Stimulated activated CD8-positive, alpha-beta memory T cell treated with anti-CD3 and anti-CD28 coated beads, Interleukin-7, amount 100 ng/mL, for 24 hours (primary cell): Measurements from ENCODE around the gene OR6C68.
"Not testable (repeated sequence)": the region's sequence is repeated elsewhere in the genome, so short reads cannot be mapped to it uniquely, and the experiment has no call there.

Source experiments
- DNase-seq: peaks from one replicate; pipeline ENCODE4 v3.0.0-alpha.2; 2020; ENCODE audit warnings: low read depth

The OR6C68 gene

DNA sequence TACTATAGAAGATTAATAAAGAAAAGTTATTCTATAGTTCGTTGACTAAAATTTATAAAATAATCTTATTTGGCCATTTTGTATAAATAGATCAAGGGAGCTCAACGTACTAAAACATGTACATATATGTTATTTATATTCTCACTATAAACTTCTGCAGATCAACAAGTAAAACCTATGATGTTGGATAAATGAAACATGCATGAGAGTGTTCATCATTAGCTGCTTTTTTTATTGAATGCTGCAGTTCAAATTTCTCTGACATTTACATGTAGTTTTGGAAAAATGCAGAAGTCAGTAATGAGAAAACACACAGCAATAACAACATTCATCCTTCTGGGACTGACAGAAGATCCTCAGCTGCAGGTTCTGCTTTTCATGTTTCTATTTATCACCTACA, at the start of gene OR6C68:
Gene OR6C68, plus strand, starts transcription at position 301 of the 400 bp plus-strand sequence. Its CDS starts 0 bp downstream, at position 301.
- no peak for DNase-seq

DNA sequence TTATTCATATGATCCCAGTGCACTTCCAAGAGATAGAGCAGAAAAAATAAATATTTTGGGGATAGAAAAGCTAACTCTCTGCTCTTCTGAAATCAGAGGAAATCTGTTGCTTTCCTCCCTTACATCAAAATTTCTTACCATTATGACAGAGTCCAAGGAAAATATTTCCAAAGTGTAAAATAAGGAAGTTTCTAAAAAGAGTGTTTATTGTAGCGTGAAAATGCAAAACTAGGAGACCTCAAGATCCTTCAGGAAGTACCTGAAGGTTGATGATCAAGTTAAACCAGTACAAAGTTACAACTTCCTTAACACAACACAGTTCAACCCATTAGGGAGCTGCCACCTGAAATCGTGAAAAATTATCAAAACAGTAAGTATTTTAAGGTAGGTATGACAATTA, 48.4 kb upstream of the OR6C68 start, which contains the start of gene OR6C2:
Gene OR6C2, plus strand, starts transcription at position 301 of the 400 bp plus-strand sequence. CDS start 8,138 bp downstream, outside the sequence.
- no peak for DNase-seq

DNA sequence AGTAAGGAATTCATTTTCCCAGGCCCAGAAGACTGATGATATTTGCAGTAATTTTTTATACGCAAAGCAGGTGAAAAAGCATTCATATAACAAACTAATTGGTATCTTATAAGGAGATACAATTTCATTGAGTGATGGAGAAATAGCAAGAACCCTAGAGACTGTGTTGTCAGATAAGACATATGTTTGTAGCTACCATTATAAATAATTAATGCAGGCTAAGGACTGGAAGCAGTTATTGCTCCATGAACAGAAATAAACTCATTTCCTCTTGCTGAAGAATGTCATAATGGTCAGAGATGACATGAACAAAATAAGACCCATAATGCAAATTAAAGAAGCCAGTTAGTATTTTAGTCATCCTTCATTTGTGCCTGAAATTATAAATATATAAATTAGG, 46.8 kb upstream of the OR6C68 start:
- DNase-seq: no peak

DNA sequence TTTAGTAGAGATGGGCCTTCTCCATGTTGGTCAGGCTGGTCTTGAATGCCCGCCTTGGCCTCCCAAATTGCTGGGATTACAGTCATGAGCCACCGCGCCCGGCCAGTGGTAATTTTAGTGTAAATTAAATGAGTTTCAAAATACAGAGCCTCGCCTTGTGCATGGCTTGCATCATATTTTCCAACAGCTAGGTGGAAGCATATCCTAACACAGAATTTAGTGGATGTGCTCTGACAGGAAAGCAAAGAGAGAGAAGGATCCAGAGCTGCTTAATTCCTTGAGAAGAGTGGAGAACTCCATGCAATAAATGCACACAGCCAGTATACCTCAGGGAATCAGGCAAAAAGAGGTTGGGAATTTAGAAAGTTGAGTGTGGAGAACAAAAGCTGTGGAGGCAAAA, 45.9 kb upstream of the OR6C68 start:
- no peak for DNase-seq

DNA sequence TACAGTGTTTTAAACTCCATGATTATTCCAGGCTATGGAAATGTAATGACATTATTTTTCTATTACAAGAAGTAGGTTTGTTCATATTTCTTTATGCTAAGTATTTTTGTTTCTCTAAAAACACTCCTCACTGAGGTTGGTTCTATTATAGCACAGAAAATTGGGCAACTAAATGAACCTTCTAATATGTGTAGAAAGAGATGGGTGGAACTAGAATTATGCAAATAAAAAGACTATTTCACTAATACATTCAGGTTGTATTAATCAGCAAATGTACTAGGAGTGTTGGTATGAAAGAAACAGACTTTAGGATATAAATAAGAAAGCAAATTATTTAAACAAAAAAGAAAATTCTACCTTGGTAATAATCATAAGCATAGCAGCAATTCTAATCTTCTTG, 43.4 kb upstream of the OR6C68 start:
- no peak for DNase-seq

DNA sequence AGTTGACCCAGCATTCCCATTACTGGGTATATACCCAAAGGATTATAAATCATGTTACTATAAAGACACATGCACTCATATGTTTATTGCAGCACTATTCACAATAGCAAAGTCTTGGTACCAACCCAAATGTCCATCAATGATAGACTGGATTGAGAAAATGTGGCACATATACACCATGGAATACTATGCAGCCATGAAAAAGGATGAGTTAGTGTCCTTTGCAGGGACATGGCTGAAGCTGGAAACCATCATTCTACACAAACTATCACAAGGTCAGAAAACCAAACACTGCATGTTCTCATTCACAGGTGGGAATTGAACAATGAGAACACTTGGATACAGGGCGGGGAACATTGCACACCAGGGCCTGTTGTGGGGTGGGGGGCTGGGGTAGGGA, 27.3 kb upstream of the OR6C68 start:
- not testable (repeated sequence) for DNase-seq

DNA sequence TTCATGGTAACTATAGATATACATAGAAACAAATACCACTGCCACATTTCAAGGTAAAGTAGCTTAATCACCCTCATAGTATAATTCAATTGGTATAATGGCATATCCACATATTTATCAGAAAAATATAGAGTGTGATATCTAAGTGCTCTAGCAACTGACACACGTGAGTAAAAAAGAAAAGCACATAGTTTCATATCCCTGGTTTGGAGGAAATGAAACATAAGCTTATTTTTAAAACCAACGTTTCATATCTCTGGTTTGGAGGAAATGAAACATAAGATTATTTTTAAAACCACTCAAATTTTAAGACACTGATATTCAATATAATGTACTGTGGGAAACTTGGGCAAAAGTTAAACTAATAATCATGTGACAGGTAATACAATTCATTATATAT, 24.3 kb upstream of the OR6C68 start:
- DNase-seq: no peak

DNA sequence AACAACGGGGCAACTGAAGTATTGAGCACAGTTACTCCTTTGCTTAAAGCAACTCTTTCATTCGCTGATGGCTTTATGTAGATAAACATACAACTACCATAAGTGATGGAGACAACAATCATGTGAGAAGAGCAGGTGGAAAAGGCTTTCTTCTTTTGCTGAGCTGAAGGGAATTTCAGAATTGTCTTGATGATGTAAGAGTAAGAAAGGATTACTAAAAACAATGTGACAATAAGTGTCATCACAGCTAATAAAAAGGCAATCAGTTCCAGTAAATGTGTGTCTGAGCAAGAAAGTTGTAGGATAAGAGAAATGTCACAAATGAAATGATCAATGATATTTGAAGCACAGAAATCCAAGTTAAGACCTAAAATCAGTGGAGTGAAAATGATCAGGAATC, 22.9 kb upstream of the OR6C68 start:
- DNase-seq: no peak

DNA sequence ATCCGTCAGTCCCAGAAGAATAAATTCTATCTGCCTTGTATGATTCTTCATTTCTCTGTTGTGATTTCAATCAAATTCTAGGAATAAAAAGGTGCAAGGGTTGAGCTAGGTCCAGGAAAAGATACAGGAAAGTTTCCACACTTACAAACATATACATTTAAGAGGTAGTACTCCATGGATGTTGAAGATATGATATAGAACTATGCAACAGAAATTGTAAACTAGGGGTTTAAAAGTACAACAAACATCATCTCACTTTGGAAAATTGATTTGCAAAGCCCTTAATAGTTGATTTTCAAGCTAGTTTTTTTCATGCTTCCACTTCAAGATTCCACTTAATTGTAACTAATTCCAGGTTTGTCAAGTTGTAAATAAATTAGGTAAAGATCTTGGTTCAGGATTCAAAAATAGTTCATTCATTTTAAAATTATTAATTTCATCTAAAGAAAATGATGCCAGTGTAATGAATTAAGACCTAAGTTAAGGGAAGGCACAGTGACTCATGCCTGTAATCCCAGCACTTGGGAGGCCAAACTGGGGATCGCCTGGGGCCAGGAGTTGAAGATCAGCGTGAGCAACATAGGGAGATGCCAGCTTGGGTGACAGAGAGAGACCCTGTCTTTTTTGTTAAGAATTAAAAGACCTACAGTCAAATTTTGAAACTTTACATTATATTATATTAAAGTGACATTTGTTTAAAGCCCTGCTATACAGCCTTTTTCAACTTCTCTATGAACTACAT, 21.9 kb upstream of the OR6C68 start, which contains the start of gene OR6C70:
Gene OR6C70, minus strand, starts transcription at position 51 of the 742 bp plus-strand sequence. Its CDS starts 0 bp downstream, at position 51.
- DNase-seq: no peak

DNA sequence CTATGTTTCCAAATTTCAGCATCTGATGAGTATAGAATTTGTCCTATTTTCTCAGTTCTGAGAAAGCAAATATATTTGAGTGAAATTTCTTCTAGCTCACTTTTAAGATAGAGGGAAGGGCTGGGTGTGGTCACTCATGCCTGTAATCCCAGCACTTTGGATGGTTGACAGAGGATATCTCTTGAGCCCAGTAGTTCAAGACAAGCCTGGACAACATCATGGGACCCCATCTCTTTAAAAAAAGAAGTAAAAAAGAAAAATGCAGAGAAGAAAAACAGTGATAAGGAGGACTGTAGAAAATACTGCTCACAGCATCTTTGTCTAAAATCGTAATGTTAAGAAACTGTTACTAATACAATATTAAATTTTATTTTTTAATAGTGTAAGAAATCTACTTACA, 19.9 kb upstream of the OR6C68 start:
- DNase-seq: no peak

DNA sequence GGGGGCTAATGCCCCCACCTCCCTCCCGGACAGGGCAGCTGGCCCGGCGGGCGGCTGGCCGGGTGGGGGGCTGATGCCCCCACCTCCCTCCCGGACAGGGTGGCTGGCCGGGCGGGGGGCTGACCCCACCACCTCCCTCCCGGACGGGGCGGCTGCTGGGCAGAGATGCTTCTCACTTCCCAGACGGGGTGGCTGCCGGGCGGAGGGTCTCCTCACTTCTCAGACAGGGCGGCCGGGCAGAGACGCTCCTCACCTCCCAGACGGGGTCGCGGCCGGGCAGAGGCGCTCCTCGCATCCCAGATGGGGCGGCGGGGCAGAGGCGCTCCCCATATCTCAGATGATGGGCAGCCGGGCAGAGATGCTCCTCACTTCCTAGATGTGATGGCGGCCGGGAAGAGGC, 13.0 kb upstream of the OR6C68 start:
- not testable (repeated sequence) for DNase-seq

DNA sequence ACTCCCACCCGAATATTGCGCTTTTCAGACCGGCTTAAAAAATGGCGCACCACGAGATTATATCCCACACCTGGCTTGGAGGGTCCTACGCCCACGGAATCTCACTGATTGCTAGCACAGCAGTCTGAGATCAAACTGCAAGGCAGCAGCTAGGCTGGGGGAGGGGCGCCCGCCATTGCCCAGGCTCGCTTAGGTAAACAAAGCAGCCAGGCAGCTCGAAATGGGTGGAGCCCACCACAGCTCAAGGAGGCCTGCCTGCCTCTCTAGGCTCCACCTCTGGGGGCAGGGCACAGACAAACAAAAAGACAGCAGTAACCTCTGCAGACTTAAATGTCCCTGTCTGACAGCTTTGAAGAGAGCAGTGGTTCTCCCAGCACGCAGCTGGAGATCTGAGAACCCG, 7.9 kb upstream of the OR6C68 start:
- DNase-seq: not testable (repeated sequence)

DNA sequence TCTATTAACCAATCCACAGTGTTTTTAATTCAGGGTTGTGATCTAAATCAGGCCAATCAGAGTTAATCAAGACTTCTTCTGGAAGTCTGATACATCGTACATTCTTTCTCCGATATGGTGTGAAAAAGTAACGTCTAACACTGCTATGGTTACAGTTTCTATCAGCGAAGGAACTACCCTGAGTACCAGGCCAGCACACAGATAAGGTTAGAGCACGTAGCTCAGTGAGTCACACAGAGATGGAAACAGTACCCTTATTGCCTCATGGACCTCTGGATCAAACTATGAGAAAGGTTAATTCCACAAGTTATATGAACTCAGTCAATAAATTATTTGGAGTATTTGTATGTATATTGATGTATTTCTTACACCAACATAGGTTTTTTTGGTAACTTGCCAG, 3.3 kb downstream of the OR6C68 start:
- no peak for DNase-seq

DNA sequence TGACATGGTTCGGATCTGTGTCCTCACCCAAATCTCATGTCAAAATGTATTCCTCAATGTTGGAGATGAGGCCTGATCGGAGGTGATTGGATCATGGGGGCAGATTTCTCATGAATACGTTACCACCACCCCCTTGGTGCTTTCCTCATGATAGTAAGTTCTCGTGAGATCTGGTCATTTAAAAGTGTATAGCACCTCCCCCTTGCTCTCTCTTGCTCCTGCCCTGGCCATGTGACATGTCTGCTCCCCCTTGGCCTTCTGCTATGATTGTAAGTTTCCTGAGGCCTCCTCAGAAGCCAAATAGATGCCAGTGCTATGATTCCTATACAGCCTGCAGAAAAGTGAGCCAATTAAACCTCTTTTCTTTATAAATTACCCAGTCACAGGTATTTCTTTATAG, 7.1 kb downstream of the OR6C68 start:
- DNase-seq: no peak

DNA sequence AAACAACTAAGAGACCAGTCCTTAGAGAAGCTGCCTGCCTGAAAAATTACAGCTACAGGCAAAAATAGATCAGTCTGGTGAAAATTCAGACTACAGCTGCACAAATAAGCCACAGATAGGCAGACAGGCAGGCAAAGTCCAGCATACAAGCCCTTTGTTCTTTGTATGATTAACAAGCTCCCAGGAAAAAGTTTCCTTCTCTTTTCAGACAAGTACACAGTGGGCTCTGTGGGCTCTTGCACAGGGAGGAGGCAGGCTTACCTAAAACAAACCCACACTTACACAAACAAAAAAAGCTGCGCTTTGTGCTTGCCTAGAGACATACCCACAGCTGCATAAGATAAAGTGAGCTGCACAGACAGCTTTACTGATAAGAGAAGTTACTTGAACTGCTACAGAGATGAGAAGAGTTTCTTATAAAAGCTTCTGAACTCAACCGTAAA, 7.7 kb downstream of the OR6C68 start:
- no peak for DNase-seq

DNA sequence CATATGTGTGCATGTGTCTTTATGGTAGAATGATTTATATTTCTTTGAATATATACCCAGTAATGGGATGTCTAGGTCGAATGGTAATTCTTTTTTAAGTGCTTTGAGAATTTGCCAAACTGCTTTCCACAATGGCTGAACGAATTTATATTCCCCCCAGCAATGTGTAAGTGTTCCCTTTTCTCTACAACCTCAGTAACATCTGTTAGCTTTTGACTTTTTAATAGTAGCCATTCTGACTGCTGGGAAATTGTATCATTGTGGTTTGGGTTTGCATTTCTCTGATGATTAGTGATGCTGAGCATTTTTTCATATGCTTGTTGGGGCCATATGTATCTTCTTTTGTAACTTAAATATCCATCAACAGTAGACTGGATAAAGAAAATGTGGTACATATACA, 9.4 kb downstream of the OR6C68 start:
- DNase-seq: no peak

DNA sequence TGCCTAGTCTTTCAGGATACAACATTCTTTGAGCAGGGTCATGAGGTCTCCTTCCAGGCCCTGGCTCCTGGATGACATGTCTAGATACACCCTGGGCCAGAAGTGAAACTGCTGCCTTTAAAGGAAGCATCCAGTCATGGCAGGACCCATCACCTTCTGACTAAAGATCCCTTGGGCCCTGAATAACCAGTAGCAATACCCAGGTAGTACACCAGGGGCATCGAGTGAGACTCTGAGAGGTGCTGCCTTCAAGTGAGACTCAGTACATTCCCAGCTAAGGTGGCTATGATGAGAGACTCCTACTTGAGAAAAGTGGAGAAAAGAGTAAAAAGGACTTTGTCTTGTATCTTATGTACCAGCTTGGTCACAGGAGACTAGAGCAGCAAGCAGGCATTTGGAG, 23.5 kb downstream of the OR6C68 start:
- DNase-seq: no peak

DNA sequence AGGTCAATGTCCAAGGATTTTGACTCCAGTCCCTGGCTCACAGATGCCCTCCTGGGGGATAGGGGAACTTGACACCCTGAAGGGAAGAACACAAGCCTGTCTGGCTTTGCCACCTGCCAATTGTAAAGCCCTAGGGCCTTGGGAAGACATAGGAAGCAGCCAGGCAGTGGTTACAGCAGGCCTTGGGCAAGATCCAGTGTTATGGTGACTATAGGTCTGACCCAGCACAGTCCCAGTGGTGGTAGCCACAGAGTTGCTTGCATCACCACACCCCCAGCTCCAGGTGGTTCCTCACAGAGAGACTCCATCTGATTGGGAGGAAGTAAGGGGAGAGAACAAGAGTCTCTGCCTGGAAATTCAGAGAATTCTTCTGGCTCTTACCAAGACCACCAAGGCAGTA, 24.2 kb downstream of the OR6C68 start:
- no peak for DNase-seq
